Chondrocyte (in vitro differentiated cells): ENCODE data around the gene SLC5A10. TPM values are rescaled to one million over a fixed set of nuclear protein-coding genes. Genes with fewer than 3 reads are reported as not detected.

Experiments used
- DNase-seq: peaks from one replicate; pipeline ENCODE4 v3.0.0; 2021; ENCODE audit warnings: mixed read lengths, low spot score
- H3K27ac Mint-ChIP-seq: one replicate; pipeline ENCODE4 v1.8.0; 2021; ENCODE audit warnings: mild to moderate bottlenecking, moderate library complexity, mixed read lengths; ENCODE audit not compliant: unreplicated experiment
- H3K27me3 Mint-ChIP-seq: 2 replicates; pipeline ENCODE4 v1.8.0; 2021; ENCODE audit warnings: low read depth, mixed read lengths
- H3K36me3 Mint-ChIP-seq: 2 replicates; pipeline ENCODE4 v1.8.0; 2021; ENCODE audit warnings: low read depth, mixed read lengths
- H3K4me1 Mint-ChIP-seq: 2 replicates; pipeline ENCODE4 v1.8.0; 2021; ENCODE audit warnings: low read depth, mild to moderate bottlenecking, mixed read lengths
- H3K4me3 Mint-ChIP-seq: one replicate; pipeline ENCODE4 v1.8.0; 2021; ENCODE audit warnings: mild to moderate bottlenecking, moderate library complexity, mixed read lengths; ENCODE audit not compliant: unreplicated experiment
- H3K9me3 Mint-ChIP-seq: 2 replicates; pipeline ENCODE4 v1.8.0; 2021; ENCODE audit warnings: low read depth, mixed read lengths
- CTCF ChIP-seq: fragments of 200-600 bp; sonication (generic); IDR thresholded peaks from 2 replicates; pipeline ENCODE4 v1.5.0; 2021; ENCODE audit warnings: antibody characterized with exemption, mild to moderate bottlenecking, moderate library complexity
- total RNA-seq: library from RNA; stranded (reverse); gene quantifications from 3 replicates; pipeline ENCODE4 v1.2.1, GENCODE V29; 2021

SLC5A10 gene
- total RNA-seq, 1 donor from 2014 or later, result not detected

GRCh38 chr17:18980682-18981334 is 28.8 kb downstream of the SLC5A10 start:
- Mint-ChIP-seq H3K9me3 (no peaks in the 10 kb centered on the region), H3K4me3 (no peak overlapping the region), H3K27ac (no peak overlapping the region), H3K27me3 (no peaks in the 10 kb centered on the region), H3K4me1 (peaks cover 13% of the 10 kb centered on the region), H3K36me3 (peaks cover 3% of the 10 kb centered on the region)
- no peak for TF ChIP-seq CTCF
- DNase-seq, result no peak

- Mint-ChIP-seq H3K9me3 (no peaks in the 10 kb centered on the region), H3K27ac (no peak overlapping the region), H3K4me3 (no peak overlapping the region), H3K4me1 (peaks cover 13% of the 10 kb centered on the region), H3K27me3 (no peaks in the 10 kb centered on the region), H3K36me3 (peaks cover 3% of the 10 kb centered on the region)
- TF ChIP-seq CTCF, result no peak
- no peak for DNase-seq
Observed at GRCh38 chr17:18981335-18981641, 29.3 kb downstream of the SLC5A10 start.

GRCh38 chr17:18981642-18982424 is 29.9 kb downstream of the SLC5A10 start:
- no peak for DNase-seq
- no peak for TF ChIP-seq CTCF
- Mint-ChIP-seq H3K4me1 (peaks cover 13% of the 10 kb centered on the region), H3K36me3 (peaks cover 2% of the 10 kb centered on the region), H3K4me3 (no peak overlapping the region), H3K27ac (peak overlapping the region; percentile 79), H3K9me3 (no peaks in the 10 kb centered on the region), H3K27me3 (no peaks in the 10 kb centered on the region)

GRCh38 chr17:18984273-18985114 is 32.5 kb downstream of the SLC5A10 start:
- Mint-ChIP-seq H3K36me3 (no peaks in the 10 kb centered on the region), H3K4me3 (no peak overlapping the region), H3K27me3 (no peaks in the 10 kb centered on the region), H3K27ac (no peak overlapping the region), H3K4me1 (peaks cover 13% of the 10 kb centered on the region), H3K9me3 (no peaks in the 10 kb centered on the region)
- DNase-seq, result no peak
- TF ChIP-seq CTCF, result no peak

GRCh38 chr17:18985475-18985874 is 33.5 kb downstream of the SLC5A10 start:
- no peaks in the 10 kb centered on the region for H3K9me3 Mint-ChIP-seq
- H3K27me3 Mint-ChIP-seq, result no peaks in the 10 kb centered on the region

More at GRCh38 chr17:18985475-18985874, 33.5 kb downstream of the SLC5A10 start:
- peaks cover 13% of the 10 kb centered on the region for H3K4me1 Mint-ChIP-seq
- no peak for TF ChIP-seq CTCF
- no peak overlapping the region for H3K4me3 Mint-ChIP-seq
- DNase-seq, result no peak
- no peak overlapping the region for H3K27ac Mint-ChIP-seq
- no peaks in the 10 kb centered on the region for H3K36me3 Mint-ChIP-seq
